Mucosa of descending colon (tissue), 3 donors: ENCODE results near the gene SPAAR. TPM values are rescaled to one million over a fixed set of nuclear protein-coding genes. Genes with fewer than 3 reads are reported as not detected.

ENCODE experiments used
- ATAC-seq: fragments of 200-7000 bp; cut with Tn5 transposase; one replicate; pipeline ENCODE4 v1.9.1; 2020; ENCODE audit warnings: mild to moderate bottlenecking, moderate library complexity
- DNase-seq, 3 donors: peaks; one replicate each; pipeline ENCODE4 v3.0.0-alpha.2; 2020
- H3K36me3 ChIP-seq: fragments of 200-600 bp; one replicate; pipeline ENCODE4 v1.8.0; 2021; ENCODE audit warnings: low read depth, mild to moderate bottlenecking
- H3K4me1 ChIP-seq: fragments of 200-600 bp; one replicate; pipeline ENCODE4 v1.8.0; 2021; ENCODE audit warnings: low read depth, mild to moderate bottlenecking
- H3K4me3 ChIP-seq: fragments of 200-600 bp; one replicate; pipeline ENCODE4 v1.8.0; 2021; ENCODE audit warnings: mild to moderate bottlenecking
- H3K9me3 ChIP-seq: fragments of 200-600 bp; one replicate; pipeline ENCODE4 v1.8.0; 2021; ENCODE audit warnings: mild to moderate bottlenecking
- CTCF ChIP-seq: fragments of 200-600 bp; IDR thresholded peaks from one replicate; pipeline ENCODE4 v1.8.0; 2022; ENCODE audit warnings: antibody characterized with exemption, mild to moderate bottlenecking
- intact Hi-C, 2 donors: fragments of 100-400 bp; cut with DNase I in 1 of 2; cut with micrococcal nuclease in 1 of 2; formaldehyde crosslinking; loops; one replicate each; pipeline versions ENCODE4 v1.11.0 to v1.11.1; 2022; cut with DNase I, micrococcal nuclease
- total RNA-seq, 3 donors: library from RNA; stranded (reverse); fragmentation: NEBNext Ultra II Directional in 2 of 3; extraction: Animal tissue kit (Norgen Biotek cat#: 25700) in 2 of 3; gene quantifications; one replicate each; pipeline versions ENCODE4 v1.2.1 to v1.2.4, GENCODE V29; 2021 to 2023
- donor health status: DM: no; HTN: no; CAD: no; lungs with moderate emphysema.
- donor health status: DM: no; HTN: no; CAD: no.
- donor health status: DM: no; HTN: yes; CAD: no.

The SPAAR gene
- total RNA-seq, 3 donors from 2014 or later = 2.0 to 2.9 (median 2.0) TPM

DNA sequence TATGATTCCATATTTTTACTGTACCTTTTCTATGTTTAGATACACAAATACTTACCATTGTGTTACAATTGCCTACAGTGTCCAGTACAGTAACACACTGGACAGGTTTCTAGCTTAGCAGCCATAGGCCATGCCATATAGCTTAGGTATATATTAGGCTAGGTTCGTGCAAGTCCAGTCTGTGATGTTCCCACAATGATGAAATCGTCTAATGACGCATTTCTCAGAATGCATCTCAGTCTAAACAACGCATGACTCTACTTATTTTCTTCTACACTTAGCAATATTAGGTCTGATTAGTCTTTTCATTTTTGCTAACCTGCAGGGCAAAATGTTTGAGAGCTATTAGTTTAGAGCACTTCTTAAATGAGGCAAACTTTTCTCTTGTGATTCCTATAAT, 26.0 kb downstream of the SPAAR start:
- intact Hi-C loops = no loop called here
- no peak for TF ChIP-seq CTCF
- H3K4me1 ChIP-seq = peaks cover under 1% of the 10 kb centered on the region

GRCh38 chr9:35935755-35936509, 26.6 kb downstream of the SPAAR start:
- intact Hi-C loops = no loop called here
- no peaks in the 10 kb centered on the region for H3K36me3 ChIP-seq
- no peaks in the 10 kb centered on the region for H3K9me3 ChIP-seq
- H3K4me1 ChIP-seq = peaks cover 3% of the 10 kb centered on the region
- DNase-seq (no peak), ATAC-seq (no peak)
- H3K4me3 ChIP-seq = no peak overlapping the region
- TF ChIP-seq CTCF = no peak

More for the DNA sequence above, 26.0 kb downstream of the SPAAR start:
- Histone ChIP-seq H3K4me3 (no peak overlapping the region), H3K36me3 (no peaks in the 10 kb centered on the region), H3K9me3 (no peaks in the 10 kb centered on the region)
- DNase-seq (no peak), ATAC-seq (no peak)

DNA sequence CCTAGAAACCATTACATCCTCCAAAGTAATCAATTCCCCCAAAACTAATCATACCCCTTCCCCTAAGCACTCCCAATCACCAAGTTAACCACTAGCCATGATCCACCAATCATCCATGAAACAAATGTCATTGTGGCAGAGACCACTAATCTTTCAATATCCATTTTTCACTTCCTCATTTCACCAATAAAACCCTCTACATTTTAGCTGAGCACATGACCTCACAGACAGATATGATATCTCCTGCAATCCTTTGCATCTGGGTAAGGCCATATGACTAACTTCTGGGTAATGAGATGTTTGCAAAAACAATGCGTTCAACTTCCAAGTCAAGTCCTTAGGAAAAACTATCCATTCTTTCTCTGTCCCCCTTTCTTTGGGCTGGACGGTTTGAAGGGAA, 27.9 kb downstream of the SPAAR start:
- Histone ChIP-seq H3K36me3 (no peaks in the 10 kb centered on the region), H3K9me3 (no peaks in the 10 kb centered on the region), H3K4me1 (peaks cover 8% of the 10 kb centered on the region), H3K4me3 (no peak overlapping the region)
- ATAC-seq = no peak
- no peak for TF ChIP-seq CTCF
- no peak for DNase-seq
- intact Hi-C loops = no loop called here

- Histone ChIP-seq H3K4me1 (peaks cover 8% of the 10 kb centered on the region), H3K36me3 (no peaks in the 10 kb centered on the region), H3K4me3 (no peak overlapping the region), H3K9me3 (no peaks in the 10 kb centered on the region)
- intact Hi-C loops = no loop called here
- no peak for ATAC-seq
- TF ChIP-seq CTCF = no peak
- DNase-seq = no peak
Measured at GRCh38 chr9:35938474-35939356, 29.4 kb downstream of the SPAAR start.

- no peak for TF ChIP-seq CTCF
- H3K4me3 ChIP-seq = no peak overlapping the region
- peaks cover 14% of the 10 kb centered on the region for H3K4me1 ChIP-seq
- H3K36me3 ChIP-seq = no peaks in the 10 kb centered on the region
- DNase-seq (no peak), ATAC-seq (no peak)
- no peaks in the 10 kb centered on the region for H3K9me3 ChIP-seq
- intact Hi-C loops = no loop called here
Measured at GRCh38 chr9:35939679-35940250, 30.5 kb downstream of the SPAAR start.
